Mesenchymal stem cell (in vitro differentiated cells and primary cell): ENCODE data around the gene KRTAP10-8.

Source experiments
- DNase-seq: peaks from one replicate; pipeline ENCODE4 v3.0.0-alpha.2; 2013
- H2AFZ ChIP-seq: one replicate; pipeline ENCODE4 v1.6.1; 2013; ENCODE audit warnings: low read depth, mild to moderate bottlenecking, control low read depth, inconsistent platforms, low read length, moderate library complexity
- H2AK5ac ChIP-seq: 2 replicates; pipeline ENCODE4 v1.6.1; 2013; ENCODE audit warnings: low read length, moderate library complexity, mild to moderate bottlenecking, inconsistent platforms; ENCODE audit not compliant: severe bottlenecking
- H2BK120ac ChIP-seq: one replicate; pipeline ENCODE4 v1.6.1; 2013; ENCODE audit warnings: low read depth, mild to moderate bottlenecking, inconsistent platforms, low read length, moderate library complexity
- H2BK12ac ChIP-seq, 2 experiments: one replicate each; pipeline ENCODE4 v1.6.1; 2013; ENCODE audit warnings: inconsistent platforms in 2 of 2, low read length in 2 of 2, mild to moderate bottlenecking in 2 of 2, moderate library complexity in 2 of 2, control low read depth in 1 of 2
- H2BK15ac ChIP-seq: one replicate; pipeline ENCODE4 v1.6.1; 2013; ENCODE audit warnings: mild to moderate bottlenecking, low read depth, inconsistent platforms; ENCODE audit not compliant: poor library complexity, severe bottlenecking
- H2BK5ac ChIP-seq: 2 replicates; pipeline ENCODE4 v1.6.1; 2013; ENCODE audit warnings: low read depth, mild to moderate bottlenecking, low read length, control low read depth, inconsistent platforms; ENCODE audit not compliant: poor library complexity, severe bottlenecking
- H3K14ac ChIP-seq, 2 experiments: one replicate each; pipeline ENCODE4 v1.6.1; 2013; ENCODE audit warnings: inconsistent platforms in 2 of 2, low read length in 2 of 2, control low read depth in 1 of 2, mild to moderate bottlenecking in 1 of 2, moderate library complexity in 1 of 2
- H3K18ac ChIP-seq, 2 experiments: one replicate each; pipeline ENCODE4 v1.6.1; 2013; ENCODE audit warnings: inconsistent platforms in 2 of 2, low read length in 2 of 2, control low read depth in 1 of 2, low read depth in 1 of 2, mild to moderate bottlenecking in 1 of 2
- H3K23ac ChIP-seq, 2 experiments: one replicate each; pipeline ENCODE4 v1.6.1; 2013; ENCODE audit warnings: inconsistent platforms in 2 of 2, low read length in 2 of 2, mild to moderate bottlenecking in 2 of 2, moderate library complexity in 2 of 2, control low read depth in 1 of 2
- H3K27ac ChIP-seq: 2 replicates; pipeline ENCODE4 v1.5.1; 2013; ENCODE audit warnings: mild to moderate bottlenecking, moderate library complexity, low read length, control low read depth, inconsistent platforms; ENCODE audit not compliant: poor library complexity, severe bottlenecking
- H3K27me3 ChIP-seq, 2 experiments: 2 replicates each; pipeline versions ENCODE4 v1.6.1 to v1.7.0; 2013; ENCODE audit warnings: low read length in 2 of 2, mild to moderate bottlenecking in 2 of 2, moderate library complexity in 2 of 2, control low read depth in 1 of 2, inconsistent platforms in 1 of 2; ENCODE audit not compliant: control insufficient read depth in 1 of 2, insufficient read depth in 1 of 2
- H3K36me3 ChIP-seq, 2 experiments: 2 replicates each; pipeline versions ENCODE4 v1.6.1 to v1.7.0; 2013; ENCODE audit warnings: low read length in 2 of 2, control low read depth in 1 of 2, inconsistent platforms in 1 of 2, low read depth in 1 of 2, mild to moderate bottlenecking in 1 of 2; ENCODE audit not compliant: insufficient read depth in 2 of 2, control insufficient read depth in 1 of 2
- H3K4ac ChIP-seq, 2 experiments: one replicate each; pipeline ENCODE4 v1.6.1; 2013; ENCODE audit warnings: inconsistent platforms in 2 of 2, low read length in 2 of 2, mild to moderate bottlenecking in 2 of 2, moderate library complexity in 2 of 2, control low read depth in 1 of 2, low read depth in 1 of 2
- H3K4me1 ChIP-seq: 2 replicates; pipeline ENCODE4 v1.6.1; 2013; ENCODE audit warnings: low read depth, low read length, control low read depth; ENCODE audit not compliant: control insufficient read depth, insufficient read depth
- H3K4me2 ChIP-seq: 2 replicates; pipeline ENCODE4 v1.6.1; 2013; ENCODE audit warnings: low read length, mild to moderate bottlenecking, inconsistent platforms; ENCODE audit not compliant: poor library complexity, severe bottlenecking
- H3K4me3 ChIP-seq, 2 experiments: 2 replicates each; pipeline versions ENCODE4 v1.5.1 to v1.7.0; 2013; ENCODE audit warnings: low read length in 2 of 2, mild to moderate bottlenecking in 2 of 2, control low read depth in 1 of 2, low read depth in 1 of 2; ENCODE audit not compliant: insufficient read depth in 1 of 2
- H3K79me1 ChIP-seq: replicated peaks from 2 replicates; pipeline ENCODE4 v1.6.1; 2013; ENCODE audit warnings: mild to moderate bottlenecking, control low read depth, low read length, inconsistent platforms; ENCODE audit not compliant: poor library complexity, severe bottlenecking
- H3K9ac ChIP-seq: 2 replicates; pipeline ENCODE4 v1.7.0; 2013; ENCODE audit warnings: mild to moderate bottlenecking, low read length, moderate library complexity
- H3K9me3 ChIP-seq: 2 replicates; pipeline ENCODE4 v1.7.0; 2013; ENCODE audit warnings: mild to moderate bottlenecking, low read length; ENCODE audit not compliant: control insufficient read depth
- H4K8ac ChIP-seq: one replicate; pipeline ENCODE4 v1.6.1; 2013; ENCODE audit warnings: inconsistent platforms, mild to moderate bottlenecking, low read length, moderate library complexity
- H4K91ac ChIP-seq: one replicate; pipeline ENCODE4 v1.6.1; 2013; ENCODE audit warnings: mild to moderate bottlenecking, low read length, inconsistent platforms
- WGBS: methylation state at CpG from one replicate; pipeline ENCODE4 v1.1.7; 2013; ENCODE audit warnings: mixed read lengths; 5-methylcytosine and 5-hydroxymethylcytosine counted together

Gene KRTAP10-8

GRCh38 chr21:44603109-44603875, 8.6 kb upstream of the KRTAP10-8 start:
- no peak overlapping the region for H2BK120ac ChIP-seq
- H3K23ac ChIP-seq = no peak overlapping the region
- no peak overlapping the region for H4K8ac ChIP-seq
- no peak overlapping the region for H2BK12ac ChIP-seq
- no peak overlapping the region for H3K9ac ChIP-seq
- no peak overlapping the region for H3K4me2 ChIP-seq
- WGBS = 47% methylated on average over 17 of the region's 17 CpGs
- no peak overlapping the region for H3K4ac ChIP-seq
- no peak overlapping the region for H4K91ac ChIP-seq
- H3K27me3 ChIP-seq = peaks cover 3 to 17% of the 10 kb centered on the region in 2 experiments
- H3K36me3 ChIP-seq = no peaks in the 10 kb centered on the region
- no peak overlapping the region for H2BK15ac ChIP-seq
- H3K18ac ChIP-seq = no peak overlapping the region
- H3K4me3 ChIP-seq = no peak overlapping the region
- H2AFZ ChIP-seq = no peak overlapping the region
- H3K4me1 ChIP-seq = no peaks in the 10 kb centered on the region
- H2BK5ac ChIP-seq = no peak overlapping the region
- H3K79me1 ChIP-seq = no peaks in the 10 kb centered on the region
- H2AK5ac ChIP-seq = no peak overlapping the region
- H3K9me3 ChIP-seq = peaks cover 9% of the 10 kb centered on the region
- no peak overlapping the region for H3K27ac ChIP-seq
- no peak for DNase-seq
- no peak overlapping the region for H3K14ac ChIP-seq

DNA sequence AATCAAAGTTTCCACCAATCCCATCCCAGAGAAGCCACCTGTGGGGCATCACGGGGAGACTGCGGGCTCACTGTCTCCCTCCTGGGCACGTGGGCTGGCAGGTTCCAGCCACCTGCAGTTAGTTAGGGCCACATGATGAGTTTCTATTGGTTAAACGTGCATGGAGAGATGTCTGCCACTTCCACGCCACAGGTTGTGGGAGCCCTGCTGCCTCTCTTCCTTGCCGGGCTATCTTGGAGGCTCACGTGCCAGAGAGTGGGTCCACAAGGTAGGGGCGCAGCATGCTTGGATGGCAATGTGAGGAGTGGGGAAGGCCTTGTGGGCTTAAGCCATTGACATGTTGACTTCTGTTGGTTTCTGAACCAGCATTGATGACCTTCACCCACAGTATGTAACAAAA, 8.0 kb upstream of the KRTAP10-8 start:
- Histone ChIP-seq H3K9ac (no peak overlapping the region), H4K8ac (no peak overlapping the region), H3K18ac (no peak overlapping the region), H3K36me3 (no peaks in the 10 kb centered on the region), H3K27ac (no peak overlapping the region), H2AFZ (no peak overlapping the region), H3K14ac (no peak overlapping the region), H3K4ac (no peak overlapping the region), H3K4me2 (no peak overlapping the region), H3K79me1 (no peaks in the 10 kb centered on the region), H2BK5ac (no peak overlapping the region), H3K9me3 (peaks cover 10% of the 10 kb centered on the region), H3K4me1 (no peaks in the 10 kb centered on the region), H2AK5ac (no peak overlapping the region), H3K23ac (no peak overlapping the region), H2BK15ac (no peak overlapping the region), H2BK120ac (no peak overlapping the region), H4K91ac (no peak overlapping the region), H3K4me3 (no peak overlapping the region), H3K27me3 (peaks cover 3 to 16% of the 10 kb centered on the region in 2 experiments), H2BK12ac (no peak overlapping the region)
- no peak for DNase-seq
- 74% methylated on average over 6 of the region's 8 CpGs for WGBS

GRCh38 chr21:44606495-44606894, 5.4 kb upstream of the KRTAP10-8 start:
- no peak overlapping the region for H2AFZ ChIP-seq
- H3K18ac ChIP-seq = no peak overlapping the region
- H3K9me3 ChIP-seq = peaks cover 23% of the 10 kb centered on the region
- H2BK15ac ChIP-seq = no peak overlapping the region
- DNase-seq = no peak
- 58% methylated on average over 4 of the region's 4 CpGs for WGBS
- H4K8ac ChIP-seq = no peak overlapping the region
- no peak overlapping the region for H4K91ac ChIP-seq
- H3K4me1 ChIP-seq = no peaks in the 10 kb centered on the region
- H3K36me3 ChIP-seq = no peaks in the 10 kb centered on the region
- no peak overlapping the region for H3K27ac ChIP-seq
- no peaks in the 10 kb centered on the region for H3K79me1 ChIP-seq
- H3K27me3 ChIP-seq = peaks cover 0 to 4% of the 10 kb centered on the region in 2 experiments
- no peak overlapping the region for H3K9ac ChIP-seq
- H2BK12ac ChIP-seq = no peak overlapping the region
- H3K4ac ChIP-seq = no peak overlapping the region
- H2AK5ac ChIP-seq = no peak overlapping the region
- no peak overlapping the region for H3K23ac ChIP-seq
- H3K4me2 ChIP-seq = no peak overlapping the region
- H3K14ac ChIP-seq = no peak overlapping the region
- no peak overlapping the region for H3K4me3 ChIP-seq
- no peak overlapping the region for H2BK5ac ChIP-seq
- no peak overlapping the region for H2BK120ac ChIP-seq

GRCh38 chr21:44609193-44609592, 2.7 kb upstream of the KRTAP10-8 start:
- no peak overlapping the region for H3K14ac ChIP-seq
- no peak overlapping the region for H2AFZ ChIP-seq
- H2BK120ac ChIP-seq = no peak overlapping the region
- H3K4me1 ChIP-seq = no peaks in the 10 kb centered on the region
- no peak overlapping the region for H3K4ac ChIP-seq
- no peaks in the 10 kb centered on the region for H3K79me1 ChIP-seq
- H4K91ac ChIP-seq = no peak overlapping the region
- H3K23ac ChIP-seq = no peak overlapping the region
- H4K8ac ChIP-seq = no peak overlapping the region
- H3K9ac ChIP-seq = no peak overlapping the region
- no peak overlapping the region for H3K4me3 ChIP-seq
- no peak overlapping the region for H2AK5ac ChIP-seq
- H3K18ac ChIP-seq = no peak overlapping the region
- no peaks in the 10 kb centered on the region for H3K36me3 ChIP-seq
- no peak overlapping the region for H3K4me2 ChIP-seq
- H2BK12ac ChIP-seq = no peak overlapping the region
- H3K27me3 ChIP-seq = no peaks in the 10 kb centered on the region
- H2BK5ac ChIP-seq = no peak overlapping the region
- H2BK15ac ChIP-seq = no peak overlapping the region
- peaks cover 28% of the 10 kb centered on the region for H3K9me3 ChIP-seq
- no peak overlapping the region for H3K27ac ChIP-seq
- no peak for DNase-seq
